Osteoblast (primary cell): ENCODE measurements around the gene ERBIN. TPM values are rescaled to one million over a fixed set of nuclear protein-coding genes. Genes with fewer than 3 reads are reported as not detected.

Experiments
- DNase-seq: peaks from one replicate; pipeline ENCODE4 v3.0.0; 2011; ENCODE audit warnings: low spot score, mixed read lengths; ENCODE audit not compliant: insufficient read length; ENCODE audit errors: missing footprints
- H2AFZ ChIP-seq: 2 replicates; pipeline ENCODE4 v1.6.0; 2011; ENCODE audit warnings: mild to moderate bottlenecking, low read length
- H3K27ac ChIP-seq: 2 replicates; pipeline ENCODE4 v1.5.1; 2011; ENCODE audit warnings: mild to moderate bottlenecking, low read depth, low read length, moderate library complexity
- H3K27me3 ChIP-seq: 2 replicates; pipeline ENCODE4 v1.6.0; 2012; ENCODE audit warnings: mild to moderate bottlenecking, control low read depth, inconsistent platforms, low read length, moderate library complexity; ENCODE audit not compliant: insufficient read depth
- H3K36me3 ChIP-seq: 2 replicates; pipeline ENCODE4 v1.5.1; 2011; ENCODE audit warnings: mild to moderate bottlenecking, low read length, control low read depth, moderate library complexity; ENCODE audit not compliant: insufficient read depth
- H3K4me1 ChIP-seq: 2 replicates; pipeline ENCODE4 v1.5.1; 2011; ENCODE audit warnings: mild to moderate bottlenecking, low read length, control low read depth, moderate library complexity; ENCODE audit not compliant: insufficient read depth
- H3K4me2 ChIP-seq: 2 replicates; pipeline ENCODE4 v1.6.0; 2011; ENCODE audit warnings: mild to moderate bottlenecking, low read length; ENCODE audit not compliant: insufficient read depth
- H3K4me3 ChIP-seq: fragments of 200-600 bp; sonication (generic); 3 replicates; pipeline ENCODE4 v1.5.1; 2012; ENCODE audit warnings: mild to moderate bottlenecking, low read length, inconsistent platforms; ENCODE audit not compliant: insufficient read depth
- H3K79me2 ChIP-seq: 2 replicates; pipeline ENCODE4 v1.6.0; 2012; ENCODE audit warnings: mild to moderate bottlenecking, low read length, control low read depth, inconsistent platforms; ENCODE audit not compliant: insufficient read depth
- H3K9me3 ChIP-seq: 2 replicates; pipeline ENCODE4 v1.5.1; 2011; ENCODE audit warnings: low read depth, low read length, control low read depth
- H4K20me1 ChIP-seq: 2 replicates; pipeline ENCODE4 v1.6.0; 2012; ENCODE audit warnings: mild to moderate bottlenecking, low read length, control low read depth; ENCODE audit not compliant: insufficient read depth
- CTCF ChIP-seq: IDR thresholded peaks from 2 replicates; pipeline ENCODE4 v1.5.1; 2011; ENCODE audit warnings: mild to moderate bottlenecking, low read depth, low read length, moderate library complexity; ENCODE audit errors: extremely low read depth
- total RNA-seq: library from RNA; depleted of rRNA; stranded (reverse); fragments of >200 nt; gene quantifications from 2 replicates; pipeline ENCODE4 v1.2.3, GENCODE V29; 2012

Gene ERBIN
- total RNA-seq, 1 donor, result 199 TPM

DNA sequence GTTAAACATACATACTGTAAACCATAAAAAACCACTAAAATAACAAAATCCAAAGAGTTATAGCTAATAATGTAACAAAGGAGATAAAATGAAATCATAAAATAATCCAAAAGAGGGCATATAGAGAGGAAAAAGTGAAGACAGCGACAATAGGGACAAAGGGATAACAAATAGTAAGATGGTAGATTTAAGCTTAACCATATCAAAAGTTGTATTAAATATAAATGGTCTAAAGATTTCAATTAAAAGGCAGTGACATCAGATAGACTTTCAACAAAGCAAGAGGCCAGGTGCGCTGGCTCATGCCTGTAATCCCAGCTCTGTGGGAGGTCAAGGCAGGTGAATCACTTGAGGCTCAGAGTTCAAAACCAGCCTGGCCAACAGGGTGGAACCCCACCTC is 163.0 kb downstream of the ERBIN start:
- no peak overlapping the region for H2AFZ ChIP-seq
- no peak for TF ChIP-seq CTCF
- H4K20me1 ChIP-seq, result no peaks in the 10 kb centered on the region
- H3K4me2 ChIP-seq, result no peak overlapping the region
- no peaks in the 10 kb centered on the region for H3K27me3 ChIP-seq
- no peak for DNase-seq
- no peaks in the 10 kb centered on the region for H3K4me1 ChIP-seq
- peaks cover 8% of the 10 kb centered on the region for H3K9me3 ChIP-seq
- H3K27ac ChIP-seq, result no peak overlapping the region
- no peaks in the 10 kb centered on the region for H3K79me2 ChIP-seq
- H3K4me3 ChIP-seq, result no peak overlapping the region
- peaks cover 71% of the 10 kb centered on the region for H3K36me3 ChIP-seq

DNA sequence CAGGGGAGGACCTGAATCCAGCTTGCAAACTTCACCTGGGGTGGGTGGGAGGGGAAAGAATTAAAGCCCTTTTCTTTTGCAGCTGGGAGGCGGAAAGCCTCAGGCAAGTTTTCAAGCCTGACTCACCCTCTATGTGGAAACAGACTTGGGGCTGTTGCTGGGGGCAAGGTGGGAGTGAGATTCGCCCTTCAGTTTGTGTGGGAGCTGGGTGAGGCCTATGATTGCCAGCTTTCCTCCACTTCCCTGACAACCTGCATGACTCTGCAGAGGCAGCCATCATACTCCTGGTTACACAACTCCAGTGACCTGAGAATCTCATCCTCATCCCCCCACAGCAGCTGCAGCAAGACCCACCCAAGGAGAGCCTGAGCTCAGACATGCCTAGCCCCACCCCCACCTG is 174.5 kb downstream of the ERBIN start:
- DNase-seq, result no peak
- no peak overlapping the region for H3K27ac ChIP-seq
- H3K9me3 ChIP-seq, result peaks cover 8% of the 10 kb centered on the region
- no peak for TF ChIP-seq CTCF
- no peaks in the 10 kb centered on the region for H3K4me1 ChIP-seq
- no peak overlapping the region for H3K4me3 ChIP-seq
- no peaks in the 10 kb centered on the region for H4K20me1 ChIP-seq
- no peaks in the 10 kb centered on the region for H3K79me2 ChIP-seq
- no peak overlapping the region for H3K4me2 ChIP-seq
- H2AFZ ChIP-seq, result no peak overlapping the region
- peaks cover 4% of the 10 kb centered on the region for H3K36me3 ChIP-seq
- no peaks in the 10 kb centered on the region for H3K27me3 ChIP-seq

DNA sequence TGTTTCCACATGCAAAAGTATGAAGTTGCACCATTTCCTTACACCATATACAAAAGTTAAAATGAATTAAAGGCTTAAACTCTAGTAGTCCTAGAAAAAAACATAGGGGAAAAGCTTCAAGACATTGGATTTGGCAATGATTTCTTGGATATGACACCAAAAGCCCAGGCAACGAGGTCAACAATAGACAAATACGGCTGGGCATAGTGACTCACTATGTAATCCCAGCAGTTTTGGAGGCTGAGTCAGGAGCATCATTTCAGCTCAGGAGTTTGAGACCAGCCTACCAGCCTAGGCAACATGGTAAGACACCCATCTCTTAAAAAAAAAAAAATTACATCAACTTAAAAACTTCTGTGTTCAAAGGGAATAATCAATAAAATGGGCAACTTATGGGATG is 186.8 kb downstream of the ERBIN start:
- Histone ChIP-seq H3K27me3 (no peaks in the 10 kb centered on the region), H4K20me1 (no peaks in the 10 kb centered on the region), H3K79me2 (no peaks in the 10 kb centered on the region), H3K9me3 (peaks cover 3% of the 10 kb centered on the region), H3K36me3 (no peaks in the 10 kb centered on the region), H3K27ac (no peak overlapping the region), H3K4me3 (no peak overlapping the region), H3K4me2 (no peak overlapping the region), H3K4me1 (no peaks in the 10 kb centered on the region), H2AFZ (no peak overlapping the region)
- no peak for TF ChIP-seq CTCF
- no peak for DNase-seq

DNA sequence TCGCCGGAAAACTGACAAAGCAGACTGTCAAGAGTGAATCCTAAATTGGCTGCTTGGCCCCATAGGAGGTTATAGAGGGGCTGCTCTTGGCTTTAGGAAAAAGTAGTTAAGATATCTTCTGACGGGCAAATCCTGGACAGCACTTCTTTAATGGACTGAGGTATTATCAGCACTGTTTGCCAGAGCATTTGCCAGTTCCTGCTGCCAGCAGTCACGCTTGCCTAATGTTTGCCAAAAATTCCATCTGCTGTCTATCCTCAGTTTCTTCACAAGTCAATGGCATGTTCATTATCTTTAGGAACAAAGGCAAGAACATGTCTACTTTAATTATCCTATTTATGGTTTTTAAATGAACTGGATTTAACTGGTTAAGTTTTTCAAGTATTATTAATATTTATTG is 191.9 kb downstream of the ERBIN start:
- Histone ChIP-seq H3K79me2 (no peaks in the 10 kb centered on the region), H3K9me3 (no peaks in the 10 kb centered on the region), H3K4me2 (no peak overlapping the region), H3K4me3 (no peak overlapping the region), H3K36me3 (no peaks in the 10 kb centered on the region), H4K20me1 (no peaks in the 10 kb centered on the region), H3K27ac (no peak overlapping the region), H3K27me3 (no peaks in the 10 kb centered on the region), H2AFZ (no peak overlapping the region), H3K4me1 (peaks cover 9% of the 10 kb centered on the region)
- no peak for DNase-seq
- TF ChIP-seq CTCF, result no peak
